GM21786 (cell line): ENCODE measurements around the gene ZFHX2.

ENCODE experiments used
- ATAC-seq: cut with Tn5 transposase; IDR thresholded peaks from one replicate; pipeline ENCODE4 v1.9.1; 2021; ENCODE audit not compliant: unreplicated experiment

Gene ZFHX2

DNA sequence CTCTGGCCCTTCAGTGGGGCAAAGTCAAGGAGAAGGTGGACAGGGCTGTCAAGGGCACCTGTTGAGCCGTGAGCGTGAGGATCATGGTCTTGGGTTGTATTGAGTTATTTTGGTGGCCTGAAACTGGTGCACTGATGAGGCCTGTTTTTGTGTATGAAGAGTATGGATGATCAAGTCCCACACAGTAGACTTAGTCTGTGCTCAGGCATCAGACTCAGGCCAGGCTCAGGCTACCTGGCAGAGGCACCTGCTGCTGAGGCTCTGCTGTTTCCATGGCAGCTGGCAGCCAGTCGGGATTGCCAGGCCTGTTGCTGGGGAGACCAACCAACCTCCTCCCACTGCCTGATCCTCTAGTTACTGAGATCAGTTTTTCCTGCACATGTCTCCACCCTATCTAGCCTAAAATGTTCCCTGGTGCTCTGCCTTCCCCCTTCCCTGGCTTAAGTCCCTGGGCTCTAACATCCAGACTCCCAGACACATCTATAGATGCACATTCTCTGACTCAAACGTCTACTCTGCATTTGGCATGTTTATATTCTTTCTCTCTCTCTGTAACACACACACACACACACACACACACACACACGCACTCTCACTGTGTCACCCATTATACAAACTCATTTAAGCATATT is 21.9 kb upstream of the ZFHX2 start:
- no peak for ATAC-seq

- ATAC-seq: no peak
These were observed 21.3 kb upstream of the ZFHX2 start for GRCh38 chr14:23572836-23573235.

DNA sequence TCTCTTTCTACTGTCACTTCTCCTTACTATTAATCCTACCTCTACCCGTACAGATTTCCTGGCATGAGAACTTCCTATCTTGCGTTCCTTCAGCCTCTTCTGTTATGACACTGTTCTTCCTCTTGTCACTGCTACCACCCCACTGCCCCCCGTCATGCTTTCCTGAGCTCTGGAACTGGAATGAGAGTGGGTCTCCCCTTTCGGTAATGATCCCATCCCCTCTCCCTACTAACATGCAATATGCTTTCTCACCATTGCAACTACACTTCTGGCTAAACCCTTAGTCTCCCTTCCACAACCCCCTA is 20.9 kb upstream of the ZFHX2 start:
- ATAC-seq: no peak

DNA sequence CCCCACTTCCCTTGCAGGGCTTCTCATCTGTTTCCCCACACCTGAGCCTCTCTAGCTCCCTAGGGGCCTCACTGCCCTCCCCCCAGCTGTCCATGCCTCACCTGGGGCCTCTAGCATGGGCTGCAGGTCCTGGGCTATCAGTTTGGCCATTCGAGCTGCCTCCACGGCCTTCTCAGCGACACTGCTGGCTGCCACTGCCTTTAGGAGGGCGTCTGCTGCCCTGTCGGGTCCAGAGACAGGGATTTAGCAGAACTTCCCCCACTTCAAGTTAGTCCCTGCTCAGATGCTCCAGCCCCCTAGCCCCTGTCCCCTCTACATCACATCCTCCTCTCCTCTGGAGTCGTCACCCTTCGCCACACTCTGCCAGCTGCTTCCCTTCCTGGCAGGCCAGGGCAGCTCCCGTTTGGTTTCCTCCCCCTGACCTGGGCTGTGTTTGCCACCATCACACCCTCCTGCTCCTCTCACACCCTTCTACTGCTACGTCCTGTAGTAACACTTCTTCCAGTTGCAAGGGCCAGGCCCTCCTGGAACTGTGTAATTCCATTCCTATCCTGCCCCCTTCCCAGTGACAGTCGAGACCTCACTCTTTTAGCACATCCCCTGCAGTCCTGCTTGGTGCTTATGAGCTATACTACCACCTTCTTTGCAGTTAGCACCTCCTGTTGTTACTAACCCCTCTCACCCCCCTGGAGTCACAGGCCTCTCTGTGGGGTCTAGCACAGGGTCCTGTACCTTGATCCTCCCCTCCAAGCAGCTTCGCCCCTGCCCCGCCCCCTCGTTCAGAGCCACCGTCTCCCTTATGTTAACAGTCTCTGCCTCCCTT is 20.3 kb upstream of the ZFHX2 start:
- no peak for ATAC-seq

- ATAC-seq: no peak
These were observed 19.4 kb upstream of the ZFHX2 start for GRCh38 chr14:23570806-23571483.

- no peak for ATAC-seq
These were observed 18.0 kb upstream of the ZFHX2 start for GRCh38 chr14:23569443-23570151.

GRCh38 chr14:23568600-23569331 is 17.2 kb upstream of the ZFHX2 start:
- ATAC-seq: no peak

DNA sequence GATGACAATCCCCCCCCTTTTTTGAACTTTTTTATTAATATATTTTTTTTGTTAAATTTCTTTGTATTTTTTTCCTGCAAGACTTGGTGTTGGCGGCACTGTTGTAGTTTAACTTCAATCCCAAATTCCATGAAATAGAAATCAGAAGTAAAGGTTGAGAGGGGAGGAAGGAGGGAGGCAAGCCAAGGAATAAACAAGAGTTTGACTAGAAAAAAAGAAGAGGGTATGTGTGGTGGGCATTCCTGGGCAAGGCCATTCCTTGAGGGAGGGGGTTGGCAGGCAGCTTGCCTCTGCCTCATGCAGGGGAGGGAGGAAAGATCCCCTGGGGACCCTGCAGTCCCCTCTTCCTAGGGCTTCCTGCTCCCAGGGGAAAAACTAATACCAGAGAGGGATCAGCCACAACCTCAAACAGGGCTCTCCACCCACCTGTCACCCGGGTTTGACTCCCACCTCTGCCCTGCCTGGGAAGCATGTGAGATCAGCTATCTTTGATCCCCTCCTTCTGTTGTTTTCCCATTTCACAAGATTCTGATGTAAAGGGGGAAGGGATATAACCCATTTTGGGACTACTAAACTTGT is 16.5 kb upstream of the ZFHX2 start:
- no peak for ATAC-seq

- peak; percentile 94 for ATAC-seq
These were observed 15.8 kb upstream of the ZFHX2 start, which contains the start of gene AP1G2 for GRCh38 chr14:23567186-23568020. Gene AP1G2, minus strand, starts transcription at chr14:23567791. Its CDS starts 477 bp downstream, at chr14:23567314.

DNA sequence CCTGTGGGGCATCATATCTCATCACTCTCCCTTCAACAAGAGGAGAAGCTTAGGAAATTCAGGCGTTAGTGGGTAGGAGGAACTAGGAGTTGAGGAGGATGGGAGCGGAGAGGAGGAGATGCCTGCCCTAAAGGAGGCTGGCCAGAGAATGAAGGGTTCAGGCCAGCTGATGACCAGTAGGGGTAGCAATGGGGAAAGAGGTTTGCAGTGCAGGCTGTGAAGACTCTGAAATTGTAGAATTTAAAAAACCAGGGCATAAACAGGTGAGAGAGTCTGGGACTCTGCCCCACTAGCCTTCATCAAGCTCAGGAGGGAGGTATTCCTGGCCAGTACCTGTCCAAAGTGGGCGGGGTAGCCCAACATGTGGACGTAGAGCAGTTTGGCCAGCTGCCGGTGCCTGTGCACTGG is 15.2 kb upstream of the ZFHX2 start:
- ATAC-seq: peak; percentile 3

- ATAC-seq: no peak
These were observed 14.7 kb upstream of the ZFHX2 start for GRCh38 chr14:23566112-23566777.

GRCh38 chr14:23565626-23566025 is 14.1 kb upstream of the ZFHX2 start:
- ATAC-seq: no peak

GRCh38 chr14:23564876-23565275 is 13.3 kb upstream of the ZFHX2 start:
- ATAC-seq: no peak

DNA sequence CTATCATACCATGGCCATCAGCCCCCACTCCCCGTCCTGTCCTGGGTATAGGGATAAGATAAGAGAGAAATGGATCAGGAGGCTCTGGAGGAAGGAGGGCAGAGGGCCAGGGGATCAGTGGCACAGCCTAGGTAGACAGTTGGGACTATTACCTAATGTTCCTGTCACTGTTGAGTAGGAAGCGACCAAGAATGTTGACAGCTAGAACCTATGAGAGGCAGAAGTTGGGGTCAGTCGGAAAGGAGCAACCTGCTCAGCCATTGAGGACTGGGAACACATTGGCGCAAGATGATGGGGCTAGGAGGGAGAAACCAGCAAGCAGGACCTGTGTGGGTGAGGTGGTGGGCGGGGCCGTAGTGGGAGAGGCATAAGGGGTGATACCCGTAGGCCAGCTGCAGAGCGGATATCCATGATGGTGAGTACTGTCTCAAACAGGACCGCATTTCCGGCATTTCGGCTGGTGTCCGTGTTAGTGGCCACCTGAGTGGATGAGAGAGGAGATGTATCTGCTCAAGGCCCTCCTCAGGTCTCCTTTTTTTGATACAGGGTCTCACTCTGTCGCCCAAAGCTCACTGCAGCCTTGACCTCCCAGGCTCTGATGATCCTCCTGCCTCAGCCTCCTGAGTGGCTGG is 12.7 kb upstream of the ZFHX2 start:
- no peak for ATAC-seq

DNA sequence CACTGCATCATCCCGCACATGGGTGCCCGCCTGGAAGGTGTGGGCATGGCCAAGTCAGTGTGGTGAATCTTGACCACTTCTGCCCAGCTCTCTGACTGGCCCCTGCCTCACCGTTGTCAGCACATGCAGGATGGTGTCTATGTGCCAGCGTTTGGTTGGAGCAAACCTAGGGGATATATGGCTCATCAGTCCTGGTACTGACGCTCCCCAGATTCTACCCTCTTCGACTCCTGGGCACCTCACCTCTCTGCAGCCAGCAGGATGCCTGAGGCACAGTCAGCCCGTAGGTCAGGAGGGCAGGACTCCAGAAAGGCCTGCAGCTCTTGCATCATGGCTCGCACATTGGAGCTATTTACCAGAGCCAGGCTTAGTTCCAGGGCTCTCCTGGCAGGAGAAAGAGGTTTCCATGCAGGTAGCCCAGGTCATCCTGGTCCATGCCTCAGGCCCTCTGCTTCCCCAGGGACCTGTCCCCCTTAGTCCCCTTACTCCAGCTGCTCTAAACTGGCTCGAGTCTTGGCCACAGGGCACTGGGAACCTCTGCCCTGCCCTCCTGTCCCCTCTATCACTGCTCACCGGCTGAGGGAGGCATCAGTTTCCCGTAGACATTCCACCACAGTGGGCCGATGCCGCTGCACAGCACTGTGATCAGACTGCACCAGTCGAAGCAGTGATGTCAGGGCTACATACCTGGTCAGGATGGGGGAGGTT is 12.1 kb upstream of the ZFHX2 start:
- no peak for ATAC-seq

DNA sequence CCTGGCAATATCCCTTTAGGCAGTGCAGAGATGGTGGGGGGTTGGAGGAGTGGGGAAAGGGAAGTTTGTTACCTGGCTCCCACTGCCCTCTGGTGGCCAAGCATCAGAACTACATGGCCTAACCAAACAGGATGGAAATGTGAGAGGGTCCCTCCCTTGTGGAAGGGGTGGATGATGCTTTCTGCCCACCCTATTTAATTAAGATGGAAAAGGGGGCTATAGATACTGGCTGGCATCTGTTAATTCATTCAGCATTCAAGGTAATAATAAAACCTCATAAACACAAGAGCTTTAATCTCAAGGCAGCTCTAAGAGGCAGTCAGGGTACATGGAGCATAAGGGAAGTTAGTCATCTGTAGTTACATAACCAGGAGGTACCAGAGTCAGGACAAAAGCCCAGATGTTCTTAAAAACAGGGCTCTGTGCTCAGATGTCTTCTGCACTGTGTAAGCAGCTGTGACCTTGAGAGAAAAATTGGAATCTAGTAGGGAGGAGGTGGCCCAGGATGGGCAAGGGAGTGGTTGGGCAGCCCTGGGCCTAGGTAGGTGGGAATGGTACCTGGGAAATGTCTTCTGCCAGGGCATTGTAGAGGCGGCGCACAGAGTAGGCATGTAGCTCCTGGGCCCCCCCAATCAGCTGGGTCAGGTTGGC is 11.4 kb upstream of the ZFHX2 start:
- ATAC-seq: no peak
